Measurements from ENCODE around the gene PDS5B.
"Not testable (repeated sequence)": the region's sequence is repeated elsewhere in the genome, so short reads cannot be mapped to it uniquely, and the experiment has no call there.

PDS5B gene

DNA sequence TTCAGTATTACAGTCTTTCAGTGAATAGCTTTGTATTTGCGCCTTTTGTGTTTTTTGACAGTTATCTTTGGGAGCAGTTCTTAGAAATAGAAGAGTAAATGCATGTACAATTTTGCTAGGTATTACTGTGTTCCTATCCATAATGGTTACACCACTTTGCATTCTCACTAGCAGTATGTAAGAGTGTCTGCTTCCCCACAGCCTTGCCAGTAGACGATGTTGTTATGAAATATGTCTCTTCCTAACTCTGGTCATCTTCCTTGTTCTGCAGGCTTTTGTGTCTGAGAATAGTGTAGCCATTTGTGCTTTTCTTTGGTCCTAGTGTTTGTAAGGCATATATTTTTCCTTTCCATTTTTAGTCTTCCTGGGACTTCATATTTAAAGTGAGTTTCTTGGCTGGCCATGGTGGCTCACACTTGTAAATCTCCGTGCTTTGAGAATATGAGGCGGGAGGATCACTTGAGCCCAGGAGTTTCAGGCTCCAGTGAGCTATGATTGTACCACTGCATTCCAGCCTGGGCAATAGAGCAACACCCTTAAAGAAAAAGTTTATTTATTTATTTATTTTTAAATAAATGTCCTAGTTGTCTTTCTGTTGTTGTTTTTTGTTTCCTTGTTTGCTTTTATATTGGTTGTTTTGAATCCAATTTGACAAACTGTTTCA lies 140.3 kb downstream of the PDS5B start:
- DNase-seq (ENCODE audit: insufficient read length, low spot score) (no peak), FAIRE-seq (no peak)
- TF ChIP-seq, protein P1, sequence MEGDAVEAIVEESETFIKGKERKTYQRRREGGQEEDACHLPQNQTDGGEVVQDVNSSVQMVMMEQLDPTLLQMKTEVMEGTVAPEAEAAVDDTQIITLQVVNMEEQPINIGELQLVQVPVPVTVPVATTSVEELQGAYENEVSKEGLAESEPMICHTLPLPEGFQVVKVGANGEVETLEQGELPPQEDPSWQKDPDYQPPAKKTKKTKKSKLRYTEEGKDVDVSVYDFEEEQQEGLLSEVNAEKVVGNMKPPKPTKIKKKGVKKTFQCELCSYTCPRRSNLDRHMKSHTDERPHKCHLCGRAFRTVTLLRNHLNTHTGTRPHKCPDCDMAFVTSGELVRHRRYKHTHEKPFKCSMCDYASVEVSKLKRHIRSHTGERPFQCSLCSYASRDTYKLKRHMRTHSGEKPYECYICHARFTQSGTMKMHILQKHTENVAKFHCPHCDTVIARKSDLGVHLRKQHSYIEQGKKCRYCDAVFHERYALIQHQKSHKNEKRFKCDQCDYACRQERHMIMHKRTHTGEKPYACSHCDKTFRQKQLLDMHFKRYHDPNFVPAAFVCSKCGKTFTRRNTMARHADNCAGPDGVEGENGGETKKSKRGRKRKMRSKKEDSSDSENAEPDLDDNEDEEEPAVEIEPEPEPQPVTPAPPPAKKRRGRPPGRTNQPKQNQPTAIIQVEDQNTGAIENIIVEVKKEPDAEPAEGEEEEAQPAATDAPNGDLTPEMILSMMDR (IDR thresholded peaks at IDR 0.05; ENCODE audit: insufficient read depth, missing control alignments), result no peak

DNA sequence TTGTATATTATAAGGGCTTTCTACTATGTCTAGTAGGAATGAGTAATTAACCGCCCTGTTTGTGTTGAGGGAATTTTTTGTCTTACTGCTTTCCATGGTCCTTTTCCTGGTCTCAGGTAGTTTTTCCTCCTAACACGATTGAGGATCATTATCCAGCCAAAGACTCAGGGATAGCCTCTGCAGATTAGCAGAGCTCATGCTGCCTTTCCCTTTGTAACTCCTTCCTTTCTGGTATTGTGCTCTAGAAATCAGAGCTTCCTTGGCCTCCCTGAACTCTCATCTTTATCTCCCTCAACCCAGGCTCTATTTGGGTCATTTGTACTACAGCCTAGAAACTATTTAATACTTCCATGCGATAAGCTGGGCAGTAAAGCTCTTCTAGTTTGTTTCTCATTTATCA lies 142.1 kb downstream of the PDS5B start:
- DNase-seq (ENCODE audit: insufficient read length, low spot score) (no peak), FAIRE-seq (peak; percentile 56)
- TF ChIP-seq, protein P1 (IDR thresholded peaks at IDR 0.05; ENCODE audit: insufficient read depth, missing control alignments), result no peak

DNA sequence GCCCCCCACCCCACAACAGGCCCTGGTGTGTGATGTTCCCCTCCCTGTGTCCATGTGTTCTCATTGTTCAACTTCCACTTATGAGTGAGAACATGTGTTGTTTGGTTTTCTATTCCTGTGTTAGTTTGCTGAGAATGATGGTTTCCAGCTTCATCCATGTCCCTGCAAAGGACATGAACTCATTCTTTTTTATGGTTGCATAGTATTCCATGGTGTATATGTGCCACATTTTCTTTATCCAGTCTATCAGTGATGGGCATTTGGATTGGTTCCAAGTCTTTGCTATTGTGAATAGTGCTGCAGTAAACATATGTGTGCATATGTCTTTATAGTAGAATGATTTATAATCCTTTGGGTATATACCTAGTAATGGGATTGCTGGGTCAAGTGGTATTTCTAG lies 142.8 kb downstream of the PDS5B start:
- not testable (repeated sequence) for FAIRE-seq; DNase-seq (ENCODE audit: insufficient read length, low spot score)

- TF ChIP-seq, protein P1 (IDR thresholded peaks at IDR 0.05; ENCODE audit: insufficient read depth, missing control alignments), result no peak
- FAIRE-seq, result no peak
- no peak for DNase-seq (ENCODE audit: insufficient read length, low spot score)
These were observed 144.8 kb downstream of the PDS5B start for GRCh38 chr13:32731074-32731473.

- TF ChIP-seq, protein P1 (IDR thresholded peaks at IDR 0.05; ENCODE audit: insufficient read depth, missing control alignments), result no peak
- DNase-seq (ENCODE audit: insufficient read length, low spot score), result no peak
These were observed 145.3 kb downstream of the PDS5B start for GRCh38 chr13:32731576-32731975.

GRCh38 chr13:32733690-32734089 lies 147.4 kb downstream of the PDS5B start:
- FAIRE-seq (no peak), DNase-seq (ENCODE audit: insufficient read length, low spot score) (no peak)
- TF ChIP-seq, protein P1 (IDR thresholded peaks at IDR 0.05; ENCODE audit: insufficient read depth, missing control alignments), result no peak

More at GRCh38 chr13:32731576-32731975, 145.3 kb downstream of the PDS5B start:
- no peak for FAIRE-seq

DNA sequence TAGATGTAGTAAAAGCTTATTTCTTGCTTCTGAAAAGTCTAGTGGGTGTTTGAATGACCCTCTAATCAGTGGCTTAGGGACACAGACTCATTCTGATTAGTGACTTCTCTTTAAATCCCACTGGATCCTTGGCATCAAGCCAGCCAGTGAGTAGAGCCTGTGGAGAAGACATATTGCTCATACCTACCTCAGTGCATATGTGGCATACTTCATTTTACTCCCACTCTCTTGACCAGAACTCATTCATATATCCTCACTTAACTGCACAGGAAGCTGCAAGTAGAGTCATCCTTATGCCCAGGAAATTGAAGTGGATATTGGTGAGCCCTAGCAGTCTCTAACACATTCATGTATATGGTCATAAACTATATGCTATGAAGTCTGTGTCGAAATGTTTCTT lies 148.3 kb downstream of the PDS5B start:
- DNase-seq (ENCODE audit: insufficient read length, low spot score), result no peak
- TF ChIP-seq, protein P1 (IDR thresholded peaks at IDR 0.05; ENCODE audit: insufficient read depth, missing control alignments), result no peak
- FAIRE-seq, result no peak
